Activated naive CD4-positive, alpha-beta T cell treated with anti-CD3 and anti-CD28 coated beads, Interleukin-2, amount 10 ng/mL, durations not matched to agents 7 days and 5 days (primary cell): ENCODE data around the gene PRDM15.

Source experiments
- CTCF ChIA-PET: fragments of 350-600 bp; sonication (Branson Sonifier 250); formaldehyde crosslinking; loops from one replicate; lab custom pipeline; 2021; ENCODE audit warnings: antibody characterized with exemption; lab: Charles Lee
- DNase-seq: peaks from one replicate; pipeline ENCODE4 v3.0.0-alpha.2; 2020
- H3K27ac Mint-ChIP-seq: one replicate; pipeline ENCODE4 v1.8.0; 2021; ENCODE audit warnings: mild to moderate bottlenecking, moderate library complexity, mixed read lengths
- H3K27me3 Mint-ChIP-seq: one replicate; pipeline ENCODE4 v1.8.0; 2021; ENCODE audit warnings: mild to moderate bottlenecking, mixed read lengths
- H3K36me3 Mint-ChIP-seq: one replicate; pipeline ENCODE4 v1.8.0; 2021; ENCODE audit warnings: mixed read lengths
- H3K4me1 Mint-ChIP-seq: one replicate; pipeline ENCODE4 v1.8.0; 2021; ENCODE audit warnings: mixed read lengths
- H3K4me3 Mint-ChIP-seq: one replicate; pipeline ENCODE4 v1.8.0; 2021; ENCODE audit warnings: mild to moderate bottlenecking, moderate library complexity, mixed read lengths
- H3K9me3 Mint-ChIP-seq: one replicate; pipeline ENCODE4 v1.8.0; 2021; ENCODE audit warnings: mixed read lengths

PRDM15 gene

GRCh38 chr21:41857771-41858300 lies 21.3 kb downstream of the PRDM15 start:
- peaks cover 28% of the 10 kb centered on the region for H3K36me3 Mint-ChIP-seq
- CTCF ChIA-PET: no interaction called here
- peak; percentile 8 for DNase-seq
- H3K9me3 Mint-ChIP-seq: no peaks in the 10 kb centered on the region
- no peak overlapping the region for H3K27ac Mint-ChIP-seq
- no peak overlapping the region for H3K4me3 Mint-ChIP-seq
- peaks cover 8% of the 10 kb centered on the region for H3K4me1 Mint-ChIP-seq
- no peaks in the 10 kb centered on the region for H3K27me3 Mint-ChIP-seq

- peak overlapping the region; percentile 73 for H3K27ac Mint-ChIP-seq
- CTCF ChIA-PET: interaction anchor here (0.6 kb wide), 1 partner anchor 22 kb away, joined by 3 read pairs; no protein-coding TSS in a partner anchor
Observed at GRCh38 chr21:41856572-41856971, 22.6 kb downstream of the PRDM15 start.

GRCh38 chr21:41854426-41854995 lies 24.6 kb downstream of the PRDM15 start:
- no peaks in the 10 kb centered on the region for H3K9me3 Mint-ChIP-seq
- H3K4me3 Mint-ChIP-seq: no peak overlapping the region
- no peak overlapping the region for H3K27ac Mint-ChIP-seq
- peak; percentile 14 for DNase-seq
- CTCF ChIA-PET: no interaction called here
- H3K27me3 Mint-ChIP-seq: no peaks in the 10 kb centered on the region
- peaks cover 33% of the 10 kb centered on the region for H3K36me3 Mint-ChIP-seq
- H3K4me1 Mint-ChIP-seq: peaks cover 4% of the 10 kb centered on the region

More at GRCh38 chr21:41856572-41856971, 22.6 kb downstream of the PRDM15 start:
- Mint-ChIP-seq H3K27me3 (no peaks in the 10 kb centered on the region), H3K9me3 (no peaks in the 10 kb centered on the region), H3K4me1 (peaks cover 4% of the 10 kb centered on the region), H3K36me3 (peaks cover 28% of the 10 kb centered on the region), H3K4me3 (no peak overlapping the region)
- DNase-seq: no peak

- H3K9me3 Mint-ChIP-seq: no peaks in the 10 kb centered on the region
- no peaks in the 10 kb centered on the region for H3K27me3 Mint-ChIP-seq
- peaks cover 32% of the 10 kb centered on the region for H3K36me3 Mint-ChIP-seq
- peaks cover 4% of the 10 kb centered on the region for H3K4me1 Mint-ChIP-seq
- CTCF ChIA-PET: no interaction called here
- H3K27ac Mint-ChIP-seq: no peak overlapping the region
- H3K4me3 Mint-ChIP-seq: no peak overlapping the region
- peak; percentile 8 for DNase-seq
Observed at GRCh38 chr21:41852929-41853320, 26.2 kb downstream of the PRDM15 start.

GRCh38 chr21:41852151-41852928 lies 26.8 kb downstream of the PRDM15 start:
- peaks cover 30% of the 10 kb centered on the region for H3K36me3 Mint-ChIP-seq
- no peak overlapping the region for H3K4me3 Mint-ChIP-seq
- no peaks in the 10 kb centered on the region for H3K27me3 Mint-ChIP-seq
- peaks cover 4% of the 10 kb centered on the region for H3K4me1 Mint-ChIP-seq
- CTCF ChIA-PET: no interaction called here
- no peaks in the 10 kb centered on the region for H3K9me3 Mint-ChIP-seq
- DNase-seq: no peak
- H3K27ac Mint-ChIP-seq: no peak overlapping the region

- peak; percentile 10 for DNase-seq
- peaks cover 1% of the 10 kb centered on the region for H3K4me1 Mint-ChIP-seq
- no peaks in the 10 kb centered on the region for H3K27me3 Mint-ChIP-seq
- peaks cover 21% of the 10 kb centered on the region for H3K36me3 Mint-ChIP-seq
- H3K4me3 Mint-ChIP-seq: no peak overlapping the region
- CTCF ChIA-PET: no interaction called here
- no peaks in the 10 kb centered on the region for H3K9me3 Mint-ChIP-seq
- no peak overlapping the region for H3K27ac Mint-ChIP-seq
Observed at GRCh38 chr21:41851090-41851790, 27.9 kb downstream of the PRDM15 start.

- H3K4me3 Mint-ChIP-seq: no peak overlapping the region
- no peaks in the 10 kb centered on the region for H3K4me1 Mint-ChIP-seq
- H3K36me3 Mint-ChIP-seq: peaks cover 20% of the 10 kb centered on the region
- H3K9me3 Mint-ChIP-seq: no peaks in the 10 kb centered on the region
- H3K27me3 Mint-ChIP-seq: no peaks in the 10 kb centered on the region
- H3K27ac Mint-ChIP-seq: no peak overlapping the region
- peak; percentile 5 for DNase-seq
- CTCF ChIA-PET: no interaction called here
Observed at GRCh38 chr21:41850085-41850484, 29.1 kb downstream of the PRDM15 start.

GRCh38 chr21:41848958-41849580 lies 30.1 kb downstream of the PRDM15 start:
- CTCF ChIA-PET: no interaction called here
- DNase-seq: peak; percentile 9

GRCh38 chr21:41848533-41848932 lies 30.6 kb downstream of the PRDM15 start:
- Mint-ChIP-seq H3K27ac (no peak overlapping the region), H3K4me1 (peaks cover 3% of the 10 kb centered on the region), H3K9me3 (no peaks in the 10 kb centered on the region), H3K27me3 (no peaks in the 10 kb centered on the region), H3K36me3 (peaks cover 13% of the 10 kb centered on the region), H3K4me3 (no peak overlapping the region)
- CTCF ChIA-PET: no interaction called here
- peak; percentile 9 for DNase-seq

More at GRCh38 chr21:41848958-41849580, 30.1 kb downstream of the PRDM15 start:
- H3K36me3 Mint-ChIP-seq: peaks cover 15% of the 10 kb centered on the region
- no peaks in the 10 kb centered on the region for H3K9me3 Mint-ChIP-seq
- no peak overlapping the region for H3K4me3 Mint-ChIP-seq
- H3K4me1 Mint-ChIP-seq: peaks cover under 1% of the 10 kb centered on the region
- no peaks in the 10 kb centered on the region for H3K27me3 Mint-ChIP-seq
- no peak overlapping the region for H3K27ac Mint-ChIP-seq

GRCh38 chr21:41847066-41847804 lies 31.9 kb downstream of the PRDM15 start:
- no peak for DNase-seq
- no peaks in the 10 kb centered on the region for H3K9me3 Mint-ChIP-seq
- peaks cover 3% of the 10 kb centered on the region for H3K4me1 Mint-ChIP-seq
- no peak overlapping the region for H3K27ac Mint-ChIP-seq
- peaks cover 8% of the 10 kb centered on the region for H3K36me3 Mint-ChIP-seq
- H3K27me3 Mint-ChIP-seq: no peaks in the 10 kb centered on the region
- CTCF ChIA-PET: no interaction called here
- H3K4me3 Mint-ChIP-seq: no peak overlapping the region

- H3K9me3 Mint-ChIP-seq: no peaks in the 10 kb centered on the region
- H3K27me3 Mint-ChIP-seq: no peaks in the 10 kb centered on the region
- H3K36me3 Mint-ChIP-seq: peaks cover 8% of the 10 kb centered on the region
- no peak overlapping the region for H3K4me3 Mint-ChIP-seq
- DNase-seq: no peak
- H3K27ac Mint-ChIP-seq: no peak overlapping the region
- CTCF ChIA-PET: no interaction called here
- peaks cover 3% of the 10 kb centered on the region for H3K4me1 Mint-ChIP-seq
Observed at GRCh38 chr21:41846536-41846935, 32.6 kb downstream of the PRDM15 start.

GRCh38 chr21:41846033-41846317 lies 33.2 kb downstream of the PRDM15 start:
- Mint-ChIP-seq H3K9me3 (peaks cover 2% of the 10 kb centered on the region), H3K36me3 (peaks cover 11% of the 10 kb centered on the region), H3K27ac (no peak overlapping the region), H3K4me3 (no peak overlapping the region), H3K27me3 (no peaks in the 10 kb centered on the region), H3K4me1 (peaks cover 3% of the 10 kb centered on the region)
- DNase-seq: no peak
- CTCF ChIA-PET: no interaction called here

- H3K4me1 Mint-ChIP-seq: peaks cover 3% of the 10 kb centered on the region
- no peaks in the 10 kb centered on the region for H3K27me3 Mint-ChIP-seq
- H3K4me3 Mint-ChIP-seq: no peak overlapping the region
- DNase-seq: no peak
- H3K36me3 Mint-ChIP-seq: peaks cover 10% of the 10 kb centered on the region
- H3K9me3 Mint-ChIP-seq: peaks cover 4% of the 10 kb centered on the region
- CTCF ChIA-PET: no interaction called here
- no peak overlapping the region for H3K27ac Mint-ChIP-seq
Observed at GRCh38 chr21:41845310-41846032, 33.7 kb downstream of the PRDM15 start.
